Dedifferentiated amniotic fluid mesenchymal stem cell (primary cell): Measurements from ENCODE around the gene CAVIN4.

Source experiments
- DNase-seq: peaks from one replicate; pipeline ENCODE4 v3.0.0-alpha.2; 2016; ENCODE audit errors: extremely low spot score

CAVIN4 gene

GRCh38 chr9:100591139-100591538 lies 13.3 kb downstream of the CAVIN4 start:
- no peak for DNase-seq

GRCh38 chr9:100591639-100592412 lies 13.9 kb downstream of the CAVIN4 start:
- no peak for DNase-seq

GRCh38 chr9:100595391-100596199 lies 17.7 kb downstream of the CAVIN4 start:
- peak; percentile 67 for DNase-seq

DNA sequence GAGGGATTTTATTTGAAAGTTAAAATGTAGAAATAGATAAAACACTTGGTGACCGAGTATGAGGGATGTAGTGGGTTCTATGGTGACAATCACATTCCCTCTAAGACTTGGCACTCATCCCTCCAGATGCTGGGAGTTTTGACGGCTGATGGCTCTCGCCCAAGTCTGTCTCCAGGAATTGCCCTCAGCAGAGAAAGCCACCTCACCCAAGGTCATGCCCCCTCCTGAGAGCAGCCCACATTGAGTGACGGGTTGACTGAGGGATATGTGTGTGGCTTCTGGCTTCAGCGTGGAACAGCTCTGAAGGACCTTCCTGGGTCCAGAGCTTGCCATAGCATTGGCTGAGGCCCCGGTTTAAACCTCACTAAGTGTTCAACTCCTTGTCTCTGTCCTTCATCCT lies 19.4 kb downstream of the CAVIN4 start:
- no peak for DNase-seq

DNA sequence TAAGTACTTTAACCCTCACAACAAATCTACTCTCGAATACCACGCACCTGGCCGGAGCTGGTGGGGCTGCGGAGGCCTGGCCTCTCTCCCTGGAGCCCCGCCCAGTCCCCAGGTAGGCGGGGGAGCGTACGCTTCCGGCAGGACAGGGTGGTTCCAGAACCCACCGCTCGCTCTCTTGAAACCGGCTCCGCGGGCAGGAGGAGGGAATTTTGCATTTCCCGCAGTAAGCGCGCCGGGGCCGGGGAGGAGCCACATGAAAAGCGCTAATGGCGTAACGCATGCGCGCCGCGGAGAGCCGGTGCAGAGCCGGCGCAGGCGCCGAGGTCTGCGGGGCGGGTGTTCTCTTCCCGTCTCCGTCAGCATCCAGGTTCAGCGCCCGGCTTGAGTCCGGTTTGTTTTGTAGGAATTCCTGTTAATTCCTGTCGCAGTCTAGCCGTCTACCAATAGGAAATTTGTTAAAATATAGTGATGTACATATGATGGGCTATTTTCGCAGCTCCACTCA lies 20.8 kb downstream of the CAVIN4 start:
- peak; percentile 64 for DNase-seq

- no peak for DNase-seq
Observed at GRCh38 chr9:100600521-100601079, 22.7 kb downstream of the CAVIN4 start.

DNA sequence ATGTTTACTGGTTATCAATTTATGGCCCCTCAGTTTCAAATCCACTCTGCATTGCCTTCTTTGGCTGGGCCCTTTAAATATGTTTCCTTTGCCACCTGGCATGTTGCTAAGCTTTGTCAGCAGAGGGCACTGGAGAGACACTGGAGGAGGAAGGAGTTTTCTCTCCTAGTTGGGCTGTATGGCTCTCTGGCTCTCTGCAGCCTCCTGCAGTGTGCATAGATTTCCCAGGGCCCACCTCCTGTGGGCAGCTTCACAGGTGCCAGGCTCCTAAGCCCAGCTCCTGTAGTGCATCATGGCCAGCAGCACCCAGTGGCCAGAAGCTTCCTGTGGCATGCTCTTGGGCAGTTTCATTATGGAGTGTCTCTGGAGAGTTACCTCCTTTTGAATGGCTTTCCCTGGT lies 23.3 kb downstream of the CAVIN4 start:
- peak; percentile 48 for DNase-seq

DNA sequence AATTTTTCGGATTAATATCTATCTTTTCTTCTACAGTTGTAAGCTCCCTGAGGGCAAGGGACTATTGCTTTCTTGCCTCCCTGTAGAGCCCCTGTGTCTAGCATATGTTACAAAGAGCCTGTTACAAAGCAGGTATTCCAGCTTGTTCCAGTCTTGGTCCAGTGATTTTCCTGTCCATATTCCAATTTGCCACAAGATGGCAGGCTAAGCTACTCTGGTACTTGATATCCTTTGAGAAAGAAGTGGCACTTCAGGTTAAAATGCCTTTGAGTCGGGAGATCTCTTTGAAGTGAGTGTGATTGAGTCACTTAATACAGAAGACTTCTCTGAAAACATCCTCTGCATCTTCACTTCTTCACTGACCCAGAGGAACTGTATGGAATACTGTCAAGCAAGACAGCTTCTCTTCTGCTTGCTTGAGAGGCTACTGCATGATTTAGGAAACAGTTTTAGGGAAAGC lies 24.5 kb downstream of the CAVIN4 start:
- DNase-seq, result peak; percentile 56

DNA sequence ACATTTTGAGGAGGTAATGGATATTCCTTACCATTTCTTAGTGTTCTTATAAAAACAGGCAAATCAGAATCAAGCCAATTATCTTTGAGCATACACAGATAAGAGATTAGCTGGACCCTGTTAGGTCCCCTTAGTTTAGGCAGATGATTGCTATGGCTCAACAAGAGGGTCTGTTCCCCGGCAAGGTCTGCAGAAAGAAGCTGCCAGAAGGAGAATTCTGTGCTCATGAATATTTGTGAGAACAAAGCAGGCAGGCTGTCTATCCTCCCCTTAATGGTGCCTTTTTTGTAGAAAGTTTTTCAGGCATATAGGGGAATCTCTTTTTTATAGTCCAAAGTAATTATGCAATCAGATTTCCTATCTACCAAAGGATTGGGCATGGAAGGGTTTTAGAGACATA lies 27.5 kb downstream of the CAVIN4 start:
- DNase-seq, result no peak

- DNase-seq, result no peak
Observed at GRCh38 chr9:100619194-100619593, 41.3 kb downstream of the CAVIN4 start.

DNA sequence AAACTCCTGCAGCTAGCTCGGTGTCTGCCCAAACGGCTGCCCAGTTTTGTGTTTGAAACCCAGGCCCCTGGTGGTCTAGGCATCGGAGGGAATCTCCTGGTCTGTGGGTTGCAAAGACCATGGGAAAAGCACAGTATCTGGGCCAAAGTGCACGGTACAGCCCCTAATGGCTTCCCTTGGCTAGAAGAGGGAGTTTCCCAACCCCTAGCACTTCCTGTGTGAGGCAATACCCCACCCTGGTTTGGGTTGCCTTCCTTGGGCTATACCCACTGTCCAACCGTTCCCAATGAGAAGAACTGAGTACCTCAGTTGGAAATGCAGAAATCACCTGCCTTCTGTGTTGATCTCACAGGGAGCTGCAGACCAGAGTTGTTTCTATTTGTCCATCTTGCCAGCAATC lies 41.8 kb downstream of the CAVIN4 start:
- no peak for DNase-seq

DNA sequence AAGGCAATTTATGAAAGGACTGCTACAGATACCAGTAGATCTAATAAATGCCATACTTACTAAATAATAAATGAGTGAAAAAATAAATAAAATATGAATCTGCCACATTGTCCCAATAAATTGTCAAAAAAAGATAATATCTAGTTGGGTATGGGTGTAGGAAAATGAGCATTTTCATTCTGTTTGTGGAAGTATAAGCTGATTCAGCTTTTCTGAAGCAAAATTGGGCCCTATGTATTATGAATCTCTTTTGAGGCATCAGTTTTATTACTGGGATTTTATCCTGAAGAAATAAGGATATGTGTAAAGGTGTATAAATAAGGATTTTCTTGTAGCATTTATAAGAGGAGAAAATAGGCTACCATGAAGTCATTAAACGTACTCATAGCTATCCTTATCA lies 46.1 kb downstream of the CAVIN4 start:
- no peak for DNase-seq

DNA sequence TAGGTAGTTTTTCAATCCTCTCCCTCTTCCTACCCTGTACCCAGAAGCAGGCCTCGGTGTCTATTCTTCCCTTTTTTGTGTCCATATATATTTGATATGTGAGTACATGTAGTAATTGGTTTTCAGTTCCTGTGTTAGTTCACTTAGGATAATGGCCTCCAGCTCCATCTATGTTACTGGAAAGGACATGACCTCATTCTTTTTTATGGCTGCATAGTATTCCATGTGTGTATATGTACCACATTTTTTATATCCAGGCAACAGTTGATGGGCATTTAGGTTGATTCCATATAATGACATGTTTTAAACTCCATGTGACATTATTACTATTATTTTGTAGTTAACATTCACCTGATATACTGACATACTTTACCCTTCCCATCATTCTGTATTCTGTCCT lies 49.1 kb downstream of the CAVIN4 start:
- DNase-seq, result no peak

DNA sequence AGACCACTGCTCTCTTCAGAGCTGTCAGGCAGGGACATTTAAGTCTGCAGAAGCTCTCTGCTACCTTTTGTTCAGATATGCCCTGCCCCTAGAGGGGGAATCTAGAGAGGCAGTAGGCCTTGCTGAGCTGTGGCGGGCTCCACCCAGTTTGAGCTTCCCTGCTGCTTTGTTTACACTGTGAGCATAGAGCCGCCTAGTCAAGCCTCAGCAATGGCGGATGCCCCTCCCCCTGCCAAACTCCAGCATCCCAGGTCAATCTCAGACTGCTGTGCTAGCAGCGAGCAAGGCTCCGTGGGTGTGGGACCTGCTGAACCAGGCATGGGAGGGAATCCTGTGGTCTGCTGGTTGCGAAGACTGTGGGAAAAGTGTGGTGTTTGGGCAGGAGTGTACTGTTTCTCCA lies 59.9 kb downstream of the CAVIN4 start:
- DNase-seq, result no peak
